K562 (cell line): ENCODE measurements around the gene VPS26A. TPM values are rescaled to one million over a fixed set of nuclear protein-coding genes. Genes with fewer than 3 reads are reported as not detected.

Experiments used
- KAT2B ChIP-seq: IDR thresholded peaks from one replicate; pipeline ENCODE4 v1.6.1; 2012; ENCODE audit warnings: low read depth, mild to moderate bottlenecking, control low read depth, inconsistent platforms, low read length, moderate library complexity
- STAG1 ChIP-seq: sonication (generic); formaldehyde crosslinking; IDR thresholded peaks from 2 replicates; pipeline ENCODE4 v1.5.0; 2020; ENCODE audit warnings: missing genetic modification reagents, borderline replicate concordance
- polyA plus RNA-seq, 8 experiments: library from polyadenylated mRNA; depleted of rRNA in 4 of 8; stranded (reverse) in 5 of 8; unstranded in 3 of 8; fragments of >200 nt; fragmentation: Nextera tagmentation in 2 of 8; fragmentation: Illumina TruSeq in 1 of 8; extraction: Ambion mirVana in 2 of 8; extraction: Trizol in 1 of 8; gene quantifications; 2 replicates each; pipeline versions ENCODE4 v1.2.1 to v1.2.3, GENCODE V29; 2011 to 2014; ENCODE audit warnings: inconsistent platforms in 1 of 8, missing spikeins in 1 of 8
- total RNA-seq, 7 experiments: library from RNA; depleted of rRNA in 6 of 7; stranded (reverse); fragments of >200 nt in 6 of 7; fragmentation: Illumina TruSeq in 2 of 7; extraction: Trizol in 2 of 7; gene quantifications; 2 replicates each; pipeline versions ENCODE4 v1.2.1 to v1.2.3, GENCODE V29; 2011 to 2021; ENCODE audit warnings: low replicate concordance in 1 of 7
- TF ChIP-seq, protein P1 (sequence below), 2 experiments: fragments of 450-650 bp in 1 of 2; sonication (generic) in 1 of 2; formaldehyde crosslinking in 1 of 2; IDR thresholded peaks; 2 replicates each; pipeline versions ENCODE4 v1.7.1 to v1.9.0; 2016 to 2022; ENCODE audit warnings: inconsistent platforms in 1 of 2, mild to moderate bottlenecking in 1 of 2, missing genetic modification reagents in 1 of 2

The VPS26A gene
- total and polyA plus RNA-seq, 9 of the 15 experiments (the other 6 are each of a cell fraction or from before 2014, with no cell fraction given): 47.1 to 137 (median 69.3) TPM

DNA sequence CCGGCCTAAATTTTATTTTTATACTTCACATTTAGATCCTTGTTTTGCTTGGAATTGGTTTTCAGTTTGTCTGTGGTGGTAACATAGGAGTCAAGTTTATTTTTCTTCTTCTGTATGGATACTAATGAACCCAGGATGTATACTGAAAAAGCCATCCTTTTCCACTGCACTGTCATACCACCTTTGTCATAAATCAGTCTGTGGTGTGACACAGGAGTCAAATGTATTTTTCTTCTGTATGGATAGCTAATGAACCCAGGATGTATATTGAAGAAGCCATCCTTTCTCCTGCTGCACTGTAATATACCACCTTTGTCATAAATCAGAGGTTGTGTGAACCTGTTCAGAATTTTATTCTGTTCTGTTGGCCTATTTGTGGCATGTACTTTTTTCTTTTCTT is 21.4 kb downstream of the VPS26A start (continued):
- TF ChIP-seq, protein P1, sequence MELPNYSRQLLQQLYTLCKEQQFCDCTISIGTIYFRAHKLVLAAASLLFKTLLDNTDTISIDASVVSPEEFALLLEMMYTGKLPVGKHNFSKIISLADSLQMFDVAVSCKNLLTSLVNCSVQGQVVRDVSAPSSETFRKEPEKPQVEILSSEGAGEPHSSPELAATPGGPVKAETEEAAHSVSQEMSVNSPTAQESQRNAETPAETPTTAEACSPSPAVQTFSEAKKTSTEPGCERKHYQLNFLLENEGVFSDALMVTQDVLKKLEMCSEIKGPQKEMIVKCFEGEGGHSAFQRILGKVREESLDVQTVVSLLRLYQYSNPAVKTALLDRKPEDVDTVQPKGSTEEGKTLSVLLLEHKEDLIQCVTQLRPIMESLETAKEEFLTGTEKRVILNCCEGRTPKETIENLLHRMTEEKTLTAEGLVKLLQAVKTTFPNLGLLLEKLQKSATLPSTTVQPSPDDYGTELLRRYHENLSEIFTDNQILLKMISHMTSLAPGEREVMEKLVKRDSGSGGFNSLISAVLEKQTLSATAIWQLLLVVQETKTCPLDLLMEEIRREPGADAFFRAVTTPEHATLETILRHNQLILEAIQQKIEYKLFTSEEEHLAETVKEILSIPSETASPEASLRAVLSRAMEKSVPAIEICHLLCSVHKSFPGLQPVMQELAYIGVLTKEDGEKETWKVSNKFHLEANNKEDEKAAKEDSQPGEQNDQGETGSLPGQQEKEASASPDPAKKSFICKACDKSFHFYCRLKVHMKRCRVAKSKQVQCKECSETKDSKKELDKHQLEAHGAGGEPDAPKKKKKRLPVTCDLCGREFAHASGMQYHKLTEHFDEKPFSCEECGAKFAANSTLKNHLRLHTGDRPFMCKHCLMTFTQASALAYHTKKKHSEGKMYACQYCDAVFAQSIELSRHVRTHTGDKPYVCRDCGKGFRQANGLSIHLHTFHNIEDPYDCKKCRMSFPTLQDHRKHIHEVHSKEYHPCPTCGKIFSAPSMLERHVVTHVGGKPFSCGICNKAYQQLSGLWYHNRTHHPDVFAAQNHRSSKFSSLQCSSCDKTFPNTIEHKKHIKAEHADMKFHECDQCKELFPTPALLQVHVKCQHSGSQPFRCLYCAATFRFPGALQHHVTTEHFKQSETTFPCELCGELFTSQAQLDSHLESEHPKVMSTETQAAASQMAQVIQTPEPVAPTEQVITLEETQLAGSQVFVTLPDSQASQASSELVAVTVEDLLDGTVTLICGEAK (IDR thresholded peaks at IDR 0.05): no peak
- TF ChIP-seq, protein P1 (CRISPR knock-in tag; IDR thresholded peaks at IDR 0.05): no peak
- TF ChIP-seq KAT2B: no peak
- no peak for TF ChIP-seq STAG1 (CRISPR knock-in tag)
